Measurements from ENCODE around the gene POLR1A.

Gene POLR1A

DNA sequence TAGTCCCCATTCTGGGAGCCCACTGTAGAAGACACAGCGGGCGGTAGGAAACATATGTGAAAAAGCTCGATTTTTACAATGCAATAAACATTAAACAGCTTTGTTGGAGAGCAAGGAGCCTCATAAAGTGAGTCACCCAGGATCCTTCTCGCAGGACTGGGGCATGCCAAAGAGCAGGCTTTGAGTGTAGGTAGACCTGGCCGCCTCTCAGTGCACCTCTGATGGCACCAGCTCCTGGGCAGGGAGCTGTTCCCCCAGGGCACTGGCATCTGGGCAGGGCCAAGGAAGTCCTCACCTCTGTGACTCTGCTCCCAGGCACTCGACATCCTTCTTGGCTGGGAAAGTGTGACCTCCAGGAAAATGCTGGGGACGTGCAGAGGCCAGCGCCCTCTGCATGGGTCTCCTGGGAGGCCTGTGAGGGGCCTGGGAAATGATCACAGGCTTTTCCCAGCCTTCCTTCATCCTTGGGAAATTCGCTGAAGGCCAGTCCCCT lies 94.2 kb downstream of the POLR1A start:
- TF ChIP-seq, protein P1, sequence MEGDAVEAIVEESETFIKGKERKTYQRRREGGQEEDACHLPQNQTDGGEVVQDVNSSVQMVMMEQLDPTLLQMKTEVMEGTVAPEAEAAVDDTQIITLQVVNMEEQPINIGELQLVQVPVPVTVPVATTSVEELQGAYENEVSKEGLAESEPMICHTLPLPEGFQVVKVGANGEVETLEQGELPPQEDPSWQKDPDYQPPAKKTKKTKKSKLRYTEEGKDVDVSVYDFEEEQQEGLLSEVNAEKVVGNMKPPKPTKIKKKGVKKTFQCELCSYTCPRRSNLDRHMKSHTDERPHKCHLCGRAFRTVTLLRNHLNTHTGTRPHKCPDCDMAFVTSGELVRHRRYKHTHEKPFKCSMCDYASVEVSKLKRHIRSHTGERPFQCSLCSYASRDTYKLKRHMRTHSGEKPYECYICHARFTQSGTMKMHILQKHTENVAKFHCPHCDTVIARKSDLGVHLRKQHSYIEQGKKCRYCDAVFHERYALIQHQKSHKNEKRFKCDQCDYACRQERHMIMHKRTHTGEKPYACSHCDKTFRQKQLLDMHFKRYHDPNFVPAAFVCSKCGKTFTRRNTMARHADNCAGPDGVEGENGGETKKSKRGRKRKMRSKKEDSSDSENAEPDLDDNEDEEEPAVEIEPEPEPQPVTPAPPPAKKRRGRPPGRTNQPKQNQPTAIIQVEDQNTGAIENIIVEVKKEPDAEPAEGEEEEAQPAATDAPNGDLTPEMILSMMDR (IDR thresholded peaks at IDR 0.05; ENCODE audit: control extremely low read depth, extremely low read depth, low read depth, missing control alignments) = no peak
- DNase-seq (ENCODE audit: extremely low spot score) = no peak
- CTCF ChIA-PET = interaction anchor here (1.0 to 1.1 kb wide), 2 partner anchors 15 to 122 kb away, joined by 3 read pairs; no protein-coding TSS in a partner anchor
- POLR2A ChIA-PET = interaction anchor here (0.6 kb wide), 1 partner anchor 95 kb away, joined by 3 read pairs; the partner anchor contains the start of gene PTCD3

DNA sequence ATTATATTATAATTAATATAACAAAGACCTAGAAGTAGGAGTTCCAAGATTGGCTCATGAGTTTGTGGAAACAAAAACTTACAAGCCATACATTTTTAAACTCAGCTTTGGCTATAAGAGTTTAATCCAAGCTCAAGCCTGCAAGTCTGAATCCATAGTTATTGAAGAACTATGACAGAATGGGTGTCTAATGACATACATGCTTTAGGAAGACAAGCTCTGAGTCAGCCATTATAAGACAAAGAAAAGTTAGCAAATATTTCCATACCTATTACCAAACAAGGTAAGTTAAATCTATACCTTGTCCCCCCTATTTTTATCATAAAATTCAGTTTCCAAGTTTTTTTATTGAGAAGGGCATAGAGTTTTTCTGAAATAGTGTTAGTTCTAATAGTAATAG lies 95.6 kb downstream of the POLR1A start:
- no peak for DNase-seq (ENCODE audit: extremely low spot score)
- ChIA-PET POLR2A (no interaction called here), CTCF (interaction anchor here (1.3 kb wide), 1 partner anchor 10 kb away, joined by 3 read pairs; no protein-coding TSS in a partner anchor)
- TF ChIP-seq, protein P1 (IDR thresholded peaks at IDR 0.05; ENCODE audit: control extremely low read depth, extremely low read depth, low read depth, missing control alignments) = no peak

DNA sequence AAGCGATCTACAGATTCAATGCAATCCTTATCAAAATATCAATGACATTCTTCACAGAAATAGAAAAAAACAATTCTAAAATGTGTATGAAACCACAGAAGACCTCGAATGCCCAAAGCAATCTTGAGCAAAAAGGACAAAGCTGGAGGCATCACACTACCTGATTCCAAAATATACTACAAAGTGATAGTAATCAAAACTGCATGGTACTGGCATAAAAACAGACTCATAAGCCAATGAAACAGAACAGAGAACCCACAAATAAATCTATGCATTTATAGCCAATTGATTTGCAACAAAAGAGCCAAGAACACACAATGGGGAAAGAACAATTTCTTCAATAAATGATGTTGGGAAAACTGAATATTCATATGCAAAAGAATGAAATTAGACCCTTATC lies 99.2 kb downstream of the POLR1A start:
- CTCF ChIA-PET = no interaction called here
- TF ChIP-seq, protein P1 (IDR thresholded peaks at IDR 0.05; ENCODE audit: control extremely low read depth, extremely low read depth, low read depth, missing control alignments) = no peak
- no peak for DNase-seq (ENCODE audit: extremely low spot score)
- POLR2A ChIA-PET = no interaction called here

DNA sequence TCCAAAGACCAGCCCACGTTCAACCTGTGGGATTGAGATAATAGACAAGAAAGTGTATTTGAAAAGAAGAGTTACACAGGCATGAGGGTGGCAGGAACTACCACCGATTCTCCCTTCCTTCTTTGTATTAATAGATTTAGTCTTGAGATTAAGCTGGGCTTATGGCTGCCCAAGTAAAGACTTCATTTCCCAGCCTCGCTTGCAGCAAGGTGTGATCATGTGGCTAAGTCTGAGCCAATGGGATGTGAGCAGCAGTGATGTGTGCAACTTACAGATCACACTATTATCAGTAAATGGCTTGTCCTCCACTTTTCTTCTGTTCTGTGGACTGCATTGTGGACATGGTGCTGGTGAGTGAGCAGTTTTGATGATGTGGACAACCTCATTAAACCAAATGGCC lies 101.7 kb downstream of the POLR1A start:
- TF ChIP-seq, protein P1 (IDR thresholded peaks at IDR 0.05; ENCODE audit: control extremely low read depth, extremely low read depth, low read depth, missing control alignments) = no peak
- CTCF ChIA-PET = interaction anchor here (1.1 kb wide), 1 partner anchor 32 kb away, joined by 3 read pairs; no protein-coding TSS in a partner anchor
- DNase-seq (ENCODE audit: extremely low spot score) = no peak
- POLR2A ChIA-PET = no interaction called here

DNA sequence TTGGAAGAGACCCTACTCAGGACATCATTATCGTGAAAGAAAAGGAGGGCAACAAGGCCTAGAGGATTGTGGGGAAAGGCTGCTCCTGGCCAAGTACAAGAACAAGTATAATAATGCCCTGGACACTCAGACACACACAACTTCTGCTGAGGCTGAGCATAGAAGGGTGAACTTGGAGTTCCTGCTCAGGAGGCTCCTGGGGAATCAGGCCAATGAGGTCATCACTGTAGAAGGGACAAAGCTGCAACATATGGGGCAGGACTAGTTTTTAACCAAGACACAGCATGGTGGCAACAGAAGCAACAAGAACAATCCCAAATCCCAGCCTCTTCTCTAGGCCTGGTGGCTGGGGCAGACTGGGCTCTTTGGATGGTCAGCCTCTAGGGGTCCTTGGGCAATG lies 102.6 kb downstream of the POLR1A start:
- DNase-seq (ENCODE audit: extremely low spot score) = no peak
- POLR2A ChIA-PET = no interaction called here
- CTCF ChIA-PET = interaction anchor here (1.1 kb wide), 1 partner anchor 33 kb away, joined by 3 read pairs; no protein-coding TSS in a partner anchor
- TF ChIP-seq, protein P1 (IDR thresholded peaks at IDR 0.05; ENCODE audit: control extremely low read depth, extremely low read depth, low read depth, missing control alignments) = no peak

DNA sequence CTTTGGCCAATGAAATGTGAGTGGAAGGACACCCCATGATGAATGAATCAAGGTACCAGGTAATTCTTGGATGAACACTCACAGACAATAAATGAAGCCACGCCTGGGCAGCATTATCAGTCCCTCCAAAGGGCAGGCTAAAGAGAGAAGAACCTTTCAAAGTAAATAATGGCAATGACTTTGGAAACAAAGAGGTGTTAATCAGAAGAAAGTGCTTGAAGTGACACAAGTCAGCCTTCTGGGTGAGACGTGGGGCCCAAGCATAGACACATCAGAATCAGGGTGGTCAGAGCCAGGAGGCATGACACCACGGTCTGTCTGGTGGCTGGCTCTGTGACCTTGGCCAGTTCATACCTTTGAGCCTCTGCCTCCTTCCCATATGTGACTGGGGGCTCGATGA lies 103.3 kb downstream of the POLR1A start:
- CTCF ChIA-PET = no interaction called here

More for the DNA sequence above, 103.3 kb downstream of the POLR1A start:
- no peak for DNase-seq (ENCODE audit: extremely low spot score)
- POLR2A ChIA-PET = no interaction called here
- TF ChIP-seq, protein P1 (IDR thresholded peaks at IDR 0.05; ENCODE audit: control extremely low read depth, extremely low read depth, low read depth, missing control alignments) = no peak
